HepG2 (cell line): Measurements from ENCODE around the gene LIMD2. TPM values are rescaled to one million over a fixed set of nuclear protein-coding genes. Genes with fewer than 3 reads are reported as not detected.

ENCODE experiments used
- ATAC-seq: fragments of 200-7000 bp; cut with Tn5 transposase; 3 replicates; pipeline ENCODE4 v1.9.1; 2020; ENCODE audit warnings: mild to moderate bottlenecking, moderate library complexity
- BruUV-seq: library from RNA; stranded (reverse); fragments of 400-500 nt; replicated peaks from 2 replicates; lab custom pipeline; 2021; lab: Mats Ljungman, UMichigan
- CTCF ChIA-PET: fragments of 300-600 bp; formaldehyde crosslinking; extraction: SDS; loops from one replicate; lab custom pipeline; 2021; ENCODE audit warnings: low total read pairs, inconsistent platforms, low intra/inter-chr PET ratio; lab: Yijun Ruan, JAX
- POLR2A ChIA-PET: fragments of 350-600 bp; sonication (Branson Sonifier 250); formaldehyde crosslinking; loops from one replicate; lab custom pipeline; 2020; ENCODE audit warnings: antibody characterized with exemption, inconsistent platforms; lab: Yijun Ruan, JAX
- DNase-seq: peaks from one replicate; pipeline ENCODE4 v3.0.0-alpha.2; 2015; ENCODE audit warnings: low spot score
- FAIRE-seq: peaks from 3 replicates; lab custom pipeline; 2011; peaks lifted over from hg19 to GRCh38; lab: Jason Lieb, UNC
- H2AFZ ChIP-seq: one replicate; pipeline ENCODE4 v1.6.1; 2011; ENCODE audit warnings: low read length, inconsistent platforms
- H3K27ac ChIP-seq: fragments of 300-600 bp; 3 replicates; pipeline ENCODE4 v1.8.0; 2011; ENCODE audit warnings: mixed run types, mild to moderate bottlenecking, mixed read lengths, low read length, inconsistent platforms; ENCODE audit not compliant: insufficient read depth; ENCODE audit errors: extremely low read length
- H3K27me3 ChIP-seq, 2 experiments: fragments of 200-600 bp in 1 of 2; 2 replicates in 1 of 2; 3 replicates in 1 of 2; pipeline versions ENCODE4 v1.6.0 to v1.8.0; 2011; ENCODE audit warnings: low read length in 2 of 2, mild to moderate bottlenecking in 2 of 2, moderate library complexity in 2 of 2, inconsistent platforms in 1 of 2; ENCODE audit not compliant: insufficient read depth in 2 of 2, control insufficient read depth in 1 of 2
- H3K36me3 ChIP-seq, 2 experiments: fragments of 200-600 bp in 1 of 2; replicated peaks in 1 of 2; 2 replicates in 1 of 2; 3 replicates in 1 of 2; pipeline versions ENCODE4 v1.5.1 to v1.8.0; 2011; ENCODE audit warnings: low read length in 2 of 2, inconsistent platforms in 1 of 2; ENCODE audit not compliant: insufficient read depth in 2 of 2, control insufficient read depth in 1 of 2
- H3K4me1 ChIP-seq: 2 replicates; pipeline ENCODE4 v1.5.1; 2012; ENCODE audit warnings: low read length, inconsistent platforms; ENCODE audit not compliant: insufficient read depth
- H3K4me2 ChIP-seq: 2 replicates; pipeline ENCODE4 v1.6.0; 2011; ENCODE audit warnings: low read depth, low read length, inconsistent platforms
- H3K4me3 ChIP-seq, 3 experiments: fragments of 200-600 bp in 1 of 3; sonication (generic), shearing (Covaris generic) in 1 of 3; replicated peaks in 1 of 3; 2 replicates each; pipeline ENCODE4 v1.5.1; 2011 to 2016; ENCODE audit warnings: low read length in 3 of 3, inconsistent platforms in 2 of 3, low read depth in 2 of 3, mild to moderate bottlenecking in 2 of 3, control low read depth in 1 of 3, mixed read lengths in 1 of 3; ENCODE audit not compliant: insufficient read depth in 1 of 3
- H3K79me2 ChIP-seq: one replicate; pipeline ENCODE4 v1.6.1; 2011; ENCODE audit warnings: low read length, inconsistent platforms; ENCODE audit not compliant: insufficient read depth
- H3K9ac ChIP-seq: 2 replicates; pipeline ENCODE4 v1.6.0; 2011; ENCODE audit warnings: mild to moderate bottlenecking, low read depth, low read length, inconsistent platforms; ENCODE audit not compliant: insufficient read depth
- H3K9me3 ChIP-seq: 2 replicates; pipeline ENCODE4 v1.5.1; 2012; ENCODE audit warnings: mild to moderate bottlenecking, low read length
- H4K20me1 ChIP-seq: 2 replicates; pipeline ENCODE4 v1.6.0; 2011; ENCODE audit warnings: inconsistent platforms, mild to moderate bottlenecking, low read length, moderate library complexity; ENCODE audit not compliant: insufficient read depth
- CENPT ChIP-seq: sonication (generic); formaldehyde crosslinking; IDR thresholded peaks from 2 replicates; pipeline ENCODE4 v1.8.0; 2022; ENCODE audit warnings: low read depth, mild to moderate bottlenecking, moderate library complexity, missing genetic modification reagents
- NCOR1 ChIP-seq: fragments of 200-600 bp; sonication (generic); IDR thresholded peaks from 2 replicates; pipeline ENCODE4 v1.7.0; 2017; ENCODE audit warnings: antibody characterized with exemption, low read length, borderline replicate concordance
- PAF1 ChIP-seq: IDR thresholded peaks from 2 replicates; pipeline ENCODE4 v1.6.1; 2016; ENCODE audit warnings: missing genetic modification reagents, missing compliant biosample characterization
- PPARG ChIP-seq: conservative IDR thresholded peaks from 2 replicates; pipeline ENCODE4 v1.6.1; 2016; ENCODE audit warnings: missing biosample characterization, missing genetic modification reagents
- SMAD3 ChIP-seq: sonication (generic); formaldehyde crosslinking; IDR thresholded peaks from 2 replicates; pipeline ENCODE4 v1.4.0; 2020; ENCODE audit warnings: missing genetic modification reagents
- SMARCE1 ChIP-seq: fragments of 450-650 bp; IDR thresholded peaks from 2 replicates; pipeline ENCODE4 v1.6.1; 2017; ENCODE audit warnings: borderline replicate concordance
- SMYD3 ChIP-seq: sonication (generic); formaldehyde crosslinking; IDR thresholded peaks from 2 replicates; pipeline ENCODE4 v1.8.1; 2023; ENCODE audit warnings: mild to moderate bottlenecking, missing genetic modification reagents
- ZNF496 ChIP-seq: sonication (generic); formaldehyde crosslinking; IDR thresholded peaks from 2 replicates; pipeline ENCODE4 v1.8.1; 2023; ENCODE audit warnings: mild to moderate bottlenecking, moderate library complexity, missing genetic modification reagents; ENCODE audit not compliant: insufficient replicate concordance
- WGBS: methylation state at CpG from one replicate; pipeline ENCODE4 v1.1.6; 2017; ENCODE audit warnings: low lambda C conversion rate; 5-methylcytosine and 5-hydroxymethylcytosine counted together
- in situ Hi-C: cut with HindIII; loops from 2 replicates; pipeline ENCODE4 v1.10.0; 2017; ENCODE audit warnings: low pct_unique_long_range_greater_than_20kb; ENCODE audit not compliant: extremely low pct_ligation_motif_present
- intact Hi-C: fragments of 100-400 bp; cut with micrococcal nuclease; formaldehyde crosslinking; loops from one replicate; pipeline ENCODE4 v1.10.0; 2022; ENCODE audit not compliant: unreplicated experiment
- polyA plus RNA-seq, 8 experiments: library from polyadenylated mRNA; depleted of rRNA in 3 of 8; stranded (reverse) in 7 of 8; unstranded in 1 of 8; fragments of >200 nt; fragmentation: Illumina TruSeq in 4 of 8; extraction: Trizol in 4 of 8; gene quantifications; 2 replicates each; pipeline versions ENCODE4 v1.2.1 to v1.2.3, GENCODE V29; 2011 to 2016; ENCODE audit warnings: low read depth in 4 of 8, missing spikeins in 1 of 8, mixed read lengths in 1 of 8; ENCODE audit not compliant: insufficient read depth in 1 of 8
- total RNA-seq, 5 experiments: library from RNA; depleted of rRNA; stranded (reverse); fragments of >200 nt; fragmentation: Illumina TruSeq; extraction: Trizol; gene quantifications; 2 replicates each; pipeline ENCODE4 v1.2.3, GENCODE V29; 2016; ENCODE audit warnings: low read depth in 1 of 5
- TF ChIP-seq, protein P1 (sequence below): sonication (generic); formaldehyde crosslinking; IDR thresholded peaks from 2 replicates; pipeline ENCODE4 v1.8.0; 2023; ENCODE audit warnings: mild to moderate bottlenecking, missing genetic modification reagents
- TF ChIP-seq, protein P2 (sequence below): sonication (generic); formaldehyde crosslinking; IDR thresholded peaks from 2 replicates; pipeline ENCODE4 v1.4.0; 2020; ENCODE audit warnings: mild to moderate bottlenecking, missing genetic modification reagents
- TF ChIP-seq, protein P3 (sequence below): sonication (generic); formaldehyde crosslinking; IDR thresholded peaks from 2 replicates; pipeline ENCODE4 v1.4.0; 2020; ENCODE audit warnings: missing genetic modification reagents, borderline replicate concordance

The LIMD2 gene
- total and polyA plus RNA-seq, 2 of the 13 experiments (the other 11 are each of a cell fraction or from before 2014, with no cell fraction given): 9.0 to 20.8 TPM

DNA sequence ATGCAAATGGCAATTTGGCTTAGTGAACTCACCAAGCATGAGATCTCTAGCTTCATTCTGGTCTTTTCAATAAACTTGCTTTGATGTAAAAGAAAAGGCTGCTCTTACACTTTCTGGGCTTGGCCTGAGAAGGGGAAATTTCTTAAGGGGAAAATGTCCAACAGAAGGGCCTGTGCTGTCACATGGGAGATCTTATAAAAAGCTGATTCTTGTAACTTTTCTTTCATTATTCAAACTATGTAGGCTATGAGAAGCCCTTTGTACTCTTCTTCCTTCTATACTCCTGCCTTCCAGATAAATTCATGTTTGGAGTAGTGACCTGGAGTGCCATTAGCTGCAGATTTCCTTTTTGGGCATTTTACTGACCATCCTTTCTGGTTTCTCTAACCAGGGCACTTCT lies 16.9 kb downstream of the LIMD2 start:
- Histone ChIP-seq H3K79me2 (no peaks in the 10 kb centered on the region), H3K27me3 (no peaks in the 10 kb centered on the region), H3K36me3 (peaks cover 19 to 42% of the 10 kb centered on the region in 2 experiments; a peak in 4 of 5 replicates), H2AFZ (no peak overlapping the region), H3K9ac (no peak overlapping the region), H3K4me2 (no peak overlapping the region), H4K20me1 (no peaks in the 10 kb centered on the region), H3K9me3 (no peaks in the 10 kb centered on the region), H3K27ac (no peak overlapping the region), H3K4me1 (no peaks in the 10 kb centered on the region), H3K4me3 (no peak overlapping the region)
- BruUV-seq: no TSS peak
- in situ Hi-C loops: no loop called here
- FAIRE-seq (no peak), DNase-seq (no peak), ATAC-seq (no peak)
- TF ChIP-seq SMARCE1 (no peak), SMYD3 (CRISPR knock-in tag) (no peak), PPARG (no peak), SMAD3 (CRISPR knock-in tag) (no peak), NCOR1 (no peak)
- TF ChIP-seq, protein P1, sequence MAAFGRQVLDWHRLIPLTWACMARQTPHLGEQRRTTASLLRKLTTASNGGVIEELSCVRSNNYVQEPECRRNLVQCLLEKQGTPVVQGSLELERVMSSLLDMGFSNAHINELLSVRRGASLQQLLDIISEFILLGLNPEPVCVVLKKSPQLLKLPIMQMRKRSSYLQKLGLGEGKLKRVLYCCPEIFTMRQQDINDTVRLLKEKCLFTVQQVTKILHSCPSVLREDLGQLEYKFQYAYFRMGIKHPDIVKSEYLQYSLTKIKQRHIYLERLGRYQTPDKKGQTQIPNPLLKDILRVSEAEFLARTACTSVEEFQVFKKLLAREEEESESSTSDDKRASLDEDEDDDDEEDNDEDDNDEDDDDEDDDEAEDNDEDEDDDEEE (CRISPR knock-in tag): no peak
- TF ChIP-seq, protein P2, sequence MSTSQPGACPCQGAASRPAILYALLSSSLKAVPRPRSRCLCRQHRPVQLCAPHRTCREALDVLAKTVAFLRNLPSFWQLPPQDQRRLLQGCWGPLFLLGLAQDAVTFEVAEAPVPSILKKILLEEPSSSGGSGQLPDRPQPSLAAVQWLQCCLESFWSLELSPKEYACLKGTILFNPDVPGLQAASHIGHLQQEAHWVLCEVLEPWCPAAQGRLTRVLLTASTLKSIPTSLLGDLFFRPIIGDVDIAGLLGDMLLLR (CRISPR knock-in tag): no peak
- CTCF ChIA-PET: no interaction called here
- POLR2A ChIA-PET: no interaction called here
- intact Hi-C loops: no loop called here

DNA sequence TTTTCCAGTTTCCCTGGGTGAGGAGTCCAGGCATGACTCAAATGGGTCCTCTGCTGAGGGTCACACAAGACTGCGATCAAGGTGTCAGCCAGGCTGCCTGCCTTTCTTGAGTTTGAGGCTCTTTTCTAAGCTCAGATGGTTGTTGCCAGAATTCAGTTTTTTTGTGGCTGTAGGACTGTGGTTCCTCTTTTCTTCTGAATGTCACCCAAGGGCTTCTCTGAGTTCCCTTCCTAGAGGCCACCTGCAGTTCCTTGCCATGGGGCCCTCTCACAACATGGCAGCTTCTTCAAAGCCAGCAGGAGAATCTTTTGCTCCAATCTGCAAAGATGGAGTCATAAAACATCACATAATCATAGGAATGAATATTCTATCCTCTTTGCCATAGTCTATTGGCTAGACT lies 17.5 kb downstream of the LIMD2 start:
- Histone ChIP-seq H3K4me3 (no peak overlapping the region), H2AFZ (no peak overlapping the region), H3K36me3 (peaks cover 19 to 47% of the 10 kb centered on the region in 2 experiments; a peak in 4 of 5 replicates), H3K27ac (no peak overlapping the region), H3K79me2 (no peaks in the 10 kb centered on the region), H3K9me3 (no peaks in the 10 kb centered on the region)
- TF ChIP-seq ZNF496 (CRISPR knock-in tag) (no peak), CENPT (CRISPR knock-in tag) (no peak), PAF1 (CRISPR knock-in tag) (no peak)
- TF ChIP-seq, protein P3, sequence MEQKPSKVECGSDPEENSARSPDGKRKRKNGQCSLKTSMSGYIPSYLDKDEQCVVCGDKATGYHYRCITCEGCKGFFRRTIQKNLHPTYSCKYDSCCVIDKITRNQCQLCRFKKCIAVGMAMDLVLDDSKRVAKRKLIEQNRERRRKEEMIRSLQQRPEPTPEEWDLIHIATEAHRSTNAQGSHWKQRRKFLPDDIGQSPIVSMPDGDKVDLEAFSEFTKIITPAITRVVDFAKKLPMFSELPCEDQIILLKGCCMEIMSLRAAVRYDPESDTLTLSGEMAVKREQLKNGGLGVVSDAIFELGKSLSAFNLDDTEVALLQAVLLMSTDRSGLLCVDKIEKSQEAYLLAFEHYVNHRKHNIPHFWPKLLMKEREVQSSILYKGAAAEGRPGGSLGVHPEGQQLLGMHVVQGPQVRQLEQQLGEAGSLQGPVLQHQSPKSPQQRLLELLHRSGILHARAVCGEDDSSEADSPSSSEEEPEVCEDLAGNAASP (CRISPR knock-in tag): no peak
- TF ChIP-seq, all 625 proteins: peak for 0
- Histone ChIP-seq H3K27me3 (no peaks in the 10 kb centered on the region), H3K9ac (no peak overlapping the region), H3K4me2 (no peak overlapping the region), H4K20me1 (no peaks in the 10 kb centered on the region), H3K4me1 (no peaks in the 10 kb centered on the region)
- DNase-seq (no peak), FAIRE-seq (no peak), ATAC-seq (no peak)
- ChIA-PET POLR2A (no interaction called here), CTCF (no interaction called here)
- WGBS: 89% methylated on average over 1 of the region's 1 CpG
- intact Hi-C loops: no loop called here
- BruUV-seq: no TSS peak
- in situ Hi-C loops: no loop called here
